ENCODE results near the gene CPED1.
"Not testable (repeated sequence)": the region's sequence is repeated elsewhere in the genome, so short reads cannot be mapped to it uniquely, and the experiment has no call there.

Gene CPED1

DNA sequence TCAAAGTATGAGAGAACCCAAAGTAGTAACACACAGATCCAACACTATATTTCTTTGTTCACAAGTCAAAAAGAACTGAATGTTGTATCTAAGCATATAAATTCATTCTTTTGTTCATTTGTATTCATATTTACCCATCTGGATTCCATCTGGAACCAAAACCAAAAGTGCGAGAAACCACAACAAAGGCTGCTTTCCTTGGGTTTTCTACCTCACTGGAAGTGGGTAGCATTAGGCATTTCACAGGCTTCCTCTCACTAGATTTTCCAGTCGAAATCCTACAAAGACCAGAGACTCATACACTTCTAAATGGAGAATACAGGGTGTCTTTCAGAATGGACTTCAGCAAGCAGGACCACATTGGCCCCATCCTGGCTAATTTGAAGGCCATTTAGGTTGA, 230.5 kb downstream of the CPED1 start:
- ATAC-seq (ENCODE audit: low read depth) (no peak), DNase-seq (ENCODE audit: low spot score) (no peak)
- H3K4me3 ChIP-seq (ENCODE audit: severe bottlenecking), result no peak overlapping the region
- H3K36me3 ChIP-seq (ENCODE audit: low read depth), result no peaks in the 10 kb centered on the region
- no peaks in the 10 kb centered on the region for H3K9me3 ChIP-seq (ENCODE audit: severe bottlenecking)
- no peak overlapping the region for H3K27ac ChIP-seq (ENCODE audit: poor library complexity, severe bottlenecking)
- no peaks in the 10 kb centered on the region for H3K27me3 ChIP-seq (ENCODE audit: insufficient read depth, poor library complexity, severe bottlenecking)
- TF ChIP-seq, protein P1, sequence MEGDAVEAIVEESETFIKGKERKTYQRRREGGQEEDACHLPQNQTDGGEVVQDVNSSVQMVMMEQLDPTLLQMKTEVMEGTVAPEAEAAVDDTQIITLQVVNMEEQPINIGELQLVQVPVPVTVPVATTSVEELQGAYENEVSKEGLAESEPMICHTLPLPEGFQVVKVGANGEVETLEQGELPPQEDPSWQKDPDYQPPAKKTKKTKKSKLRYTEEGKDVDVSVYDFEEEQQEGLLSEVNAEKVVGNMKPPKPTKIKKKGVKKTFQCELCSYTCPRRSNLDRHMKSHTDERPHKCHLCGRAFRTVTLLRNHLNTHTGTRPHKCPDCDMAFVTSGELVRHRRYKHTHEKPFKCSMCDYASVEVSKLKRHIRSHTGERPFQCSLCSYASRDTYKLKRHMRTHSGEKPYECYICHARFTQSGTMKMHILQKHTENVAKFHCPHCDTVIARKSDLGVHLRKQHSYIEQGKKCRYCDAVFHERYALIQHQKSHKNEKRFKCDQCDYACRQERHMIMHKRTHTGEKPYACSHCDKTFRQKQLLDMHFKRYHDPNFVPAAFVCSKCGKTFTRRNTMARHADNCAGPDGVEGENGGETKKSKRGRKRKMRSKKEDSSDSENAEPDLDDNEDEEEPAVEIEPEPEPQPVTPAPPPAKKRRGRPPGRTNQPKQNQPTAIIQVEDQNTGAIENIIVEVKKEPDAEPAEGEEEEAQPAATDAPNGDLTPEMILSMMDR (IDR thresholded peaks at IDR 0.05; ENCODE audit: poor library complexity, severe bottlenecking), result no peak
- H3K4me1 ChIP-seq (ENCODE audit: insufficient read depth, poor library complexity, severe bottlenecking), result no peaks in the 10 kb centered on the region

DNA sequence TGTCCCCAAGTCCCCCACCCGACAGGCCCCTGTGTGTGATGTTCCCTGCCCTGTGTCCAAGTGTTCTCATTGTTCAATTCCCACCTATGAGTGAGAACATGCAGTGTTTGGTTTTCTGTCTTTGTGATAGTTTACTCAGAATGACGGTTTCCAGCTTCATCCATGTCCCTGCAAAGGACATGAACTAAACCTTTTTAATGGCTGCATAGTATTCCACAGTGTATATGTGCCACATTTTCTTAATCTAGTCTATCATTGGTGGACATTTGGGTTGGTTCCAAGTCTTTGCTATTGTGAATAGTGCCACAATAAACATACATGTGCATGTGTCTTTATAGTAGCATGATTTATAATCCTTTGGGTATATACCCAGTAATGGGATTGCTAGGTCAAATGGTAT, 232.6 kb downstream of the CPED1 start:
- DNase-seq (ENCODE audit: low spot score); H3K4me3 ChIP-seq (ENCODE audit: severe bottlenecking); ATAC-seq (ENCODE audit: low read depth); H3K36me3 ChIP-seq (ENCODE audit: low read depth); H3K4me1 ChIP-seq (ENCODE audit: insufficient read depth, poor library complexity, severe bottlenecking); H3K9me3 ChIP-seq (ENCODE audit: severe bottlenecking); H3K27me3 ChIP-seq (ENCODE audit: insufficient read depth, poor library complexity, severe bottlenecking); H3K27ac ChIP-seq (ENCODE audit: poor library complexity, severe bottlenecking): not testable (repeated sequence)

DNA sequence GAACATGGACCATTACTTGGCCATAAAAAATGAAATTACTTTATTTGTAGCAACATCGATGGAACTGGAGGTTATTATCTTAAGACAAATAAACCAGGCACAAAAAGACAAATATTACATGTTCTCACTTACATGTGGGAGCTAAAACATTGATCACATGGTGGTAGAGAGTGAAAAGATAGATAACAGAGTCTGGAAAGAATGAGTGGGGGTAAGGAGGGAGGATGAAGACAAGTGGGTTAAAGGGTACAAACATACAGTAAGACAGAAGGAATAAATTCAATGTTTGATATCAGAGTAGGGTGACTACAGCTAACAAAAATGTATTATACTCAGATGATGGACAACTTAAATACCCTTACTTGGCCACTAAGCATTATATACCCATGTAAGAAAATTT, 240.3 kb downstream of the CPED1 start:
- H3K27ac ChIP-seq (ENCODE audit: poor library complexity, severe bottlenecking), result no peak overlapping the region
- no peaks in the 10 kb centered on the region for H3K9me3 ChIP-seq (ENCODE audit: severe bottlenecking)
- H3K4me3 ChIP-seq (ENCODE audit: severe bottlenecking), result no peak overlapping the region
- no peaks in the 10 kb centered on the region for H3K27me3 ChIP-seq (ENCODE audit: insufficient read depth, poor library complexity, severe bottlenecking)
- ATAC-seq (ENCODE audit: low read depth) (no peak), DNase-seq (ENCODE audit: low spot score) (no peak)
- H3K4me1 ChIP-seq (ENCODE audit: insufficient read depth, poor library complexity, severe bottlenecking), result no peaks in the 10 kb centered on the region
- no peaks in the 10 kb centered on the region for H3K36me3 ChIP-seq (ENCODE audit: low read depth)
- TF ChIP-seq, protein P1 (IDR thresholded peaks at IDR 0.05; ENCODE audit: poor library complexity, severe bottlenecking), result no peak

DNA sequence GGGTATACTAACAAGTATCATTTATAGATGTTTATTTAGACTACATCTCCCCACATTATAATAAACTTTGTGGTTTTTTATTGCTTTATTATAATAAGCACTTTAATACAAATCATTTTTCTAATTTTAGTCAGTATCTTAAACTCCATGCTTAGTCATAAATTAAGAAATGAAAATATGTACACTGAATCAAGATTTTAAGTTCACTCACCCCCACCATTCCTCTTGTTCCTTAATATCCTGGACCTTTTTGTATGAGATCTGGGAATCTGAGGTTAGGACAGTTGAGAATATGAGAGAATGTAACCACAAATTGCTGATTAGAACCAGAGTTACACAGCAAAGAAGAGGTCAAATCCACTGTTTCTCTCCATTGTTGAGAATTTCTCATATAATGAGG, 246.7 kb downstream of the CPED1 start:
- H3K27me3 ChIP-seq (ENCODE audit: insufficient read depth, poor library complexity, severe bottlenecking), result no peaks in the 10 kb centered on the region
- no peaks in the 10 kb centered on the region for H3K36me3 ChIP-seq (ENCODE audit: low read depth)
- TF ChIP-seq, protein P1 (IDR thresholded peaks at IDR 0.05; ENCODE audit: poor library complexity, severe bottlenecking), result no peak
- no peak for ATAC-seq (ENCODE audit: low read depth)
- no peak overlapping the region for H3K4me3 ChIP-seq (ENCODE audit: severe bottlenecking)
- H3K27ac ChIP-seq (ENCODE audit: poor library complexity, severe bottlenecking), result no peak overlapping the region
- H3K4me1 ChIP-seq (ENCODE audit: insufficient read depth, poor library complexity, severe bottlenecking), result no peaks in the 10 kb centered on the region
- H3K9me3 ChIP-seq (ENCODE audit: severe bottlenecking), result no peaks in the 10 kb centered on the region
- DNase-seq (ENCODE audit: low spot score), result no peak

DNA sequence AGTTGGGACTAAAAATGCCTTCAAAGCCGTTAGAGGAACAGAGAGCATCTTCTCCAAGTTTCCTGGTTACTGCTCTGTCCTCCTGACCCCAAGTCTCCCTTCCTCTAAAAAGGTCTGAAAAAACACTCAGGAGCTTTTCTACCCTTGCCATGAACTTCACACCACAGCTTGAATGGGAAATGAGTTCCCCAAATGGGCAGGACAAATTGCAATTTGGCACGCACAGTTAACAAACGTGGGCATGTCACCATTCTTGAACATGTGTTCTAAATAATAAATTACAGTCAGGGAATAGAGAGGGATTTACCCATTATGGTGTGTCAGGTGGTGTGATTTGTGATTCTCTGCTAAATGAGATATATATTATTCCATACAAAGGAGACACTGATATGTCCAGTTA, 249.1 kb downstream of the CPED1 start:
- no peaks in the 10 kb centered on the region for H3K27me3 ChIP-seq (ENCODE audit: insufficient read depth, poor library complexity, severe bottlenecking)
- no peak for DNase-seq (ENCODE audit: low spot score)
- no peaks in the 10 kb centered on the region for H3K9me3 ChIP-seq (ENCODE audit: severe bottlenecking)
- no peak for ATAC-seq (ENCODE audit: low read depth)
- no peaks in the 10 kb centered on the region for H3K4me1 ChIP-seq (ENCODE audit: insufficient read depth, poor library complexity, severe bottlenecking)
- no peak overlapping the region for H3K4me3 ChIP-seq (ENCODE audit: severe bottlenecking)
- TF ChIP-seq, protein P1 (IDR thresholded peaks at IDR 0.05; ENCODE audit: poor library complexity, severe bottlenecking), result no peak
- no peak overlapping the region for H3K27ac ChIP-seq (ENCODE audit: poor library complexity, severe bottlenecking)
- no peaks in the 10 kb centered on the region for H3K36me3 ChIP-seq (ENCODE audit: low read depth)

Measured in RWPE2 (cell line).